Measurements from ENCODE around the gene GMPPA. TPM values are rescaled to one million over a fixed set of nuclear protein-coding genes. Genes with fewer than 3 reads are reported as not detected.

The GMPPA gene
- total RNA-seq (28.7 TPM), polyA plus RNA-seq (ENCODE audit: insufficient read depth in 1 of 8, insufficient read length in 8 of 8, low replicate concordance in 1 of 8) (10 to 100 TPM; 23.4 to 34.3 (median 27.4) TPM)
- long read RNA-seq, donor 1, partial matches to known transcripts: 0 of 4 reads
- long read RNA-seq, donor 1, other reads (novel, unspliced or antisense): 0 of 4 reads
- long read RNA-seq, donor 2: 0 reads
- long read RNA-seq, donor 3, partial matches to known transcripts: 5 of 10 reads
- long read RNA-seq, donor 3, other reads (novel, unspliced or antisense): 0 of 10 reads
- long read RNA-seq, donor 4: 0 reads
- long read RNA-seq, donor 5, transcript GMPPA-201 (13 exons, 1,544 nt): major isoform, 6 of 15 reads
- long read RNA-seq, donor 5, partial matches to known transcripts: 5 of 15 reads
- long read RNA-seq, donor 5, other reads (novel, unspliced or antisense): 0 of 15 reads
- long read RNA-seq, donor 6, partial matches to known transcripts: 0 of 7 reads
- long read RNA-seq, donor 6, other reads (novel, unspliced or antisense): 0 of 7 reads
- long read RNA-seq, donor 7, partial matches to known transcripts: 0 of 1 reads
- long read RNA-seq, donor 7, other reads (novel, unspliced or antisense): 0 of 1 reads
- long read RNA-seq, donor 8, partial matches to known transcripts: 0 of 1 reads
- long read RNA-seq, donor 8, other reads (novel, unspliced or antisense): 0 of 1 reads
- long read RNA-seq, donor 9, partial matches to known transcripts: 0 of 3 reads
- long read RNA-seq, donor 9, other reads (novel, unspliced or antisense): 0 of 3 reads
- long read RNA-seq, donor 10, partial matches to known transcripts: 0 of 4 reads
- long read RNA-seq, donor 10, other reads (novel, unspliced or antisense): 0 of 4 reads
- long read RNA-seq, donor 11, partial matches to known transcripts: 0 of 5 reads
- long read RNA-seq, donor 11, other reads (novel, unspliced or antisense): 0 of 5 reads

DNA sequence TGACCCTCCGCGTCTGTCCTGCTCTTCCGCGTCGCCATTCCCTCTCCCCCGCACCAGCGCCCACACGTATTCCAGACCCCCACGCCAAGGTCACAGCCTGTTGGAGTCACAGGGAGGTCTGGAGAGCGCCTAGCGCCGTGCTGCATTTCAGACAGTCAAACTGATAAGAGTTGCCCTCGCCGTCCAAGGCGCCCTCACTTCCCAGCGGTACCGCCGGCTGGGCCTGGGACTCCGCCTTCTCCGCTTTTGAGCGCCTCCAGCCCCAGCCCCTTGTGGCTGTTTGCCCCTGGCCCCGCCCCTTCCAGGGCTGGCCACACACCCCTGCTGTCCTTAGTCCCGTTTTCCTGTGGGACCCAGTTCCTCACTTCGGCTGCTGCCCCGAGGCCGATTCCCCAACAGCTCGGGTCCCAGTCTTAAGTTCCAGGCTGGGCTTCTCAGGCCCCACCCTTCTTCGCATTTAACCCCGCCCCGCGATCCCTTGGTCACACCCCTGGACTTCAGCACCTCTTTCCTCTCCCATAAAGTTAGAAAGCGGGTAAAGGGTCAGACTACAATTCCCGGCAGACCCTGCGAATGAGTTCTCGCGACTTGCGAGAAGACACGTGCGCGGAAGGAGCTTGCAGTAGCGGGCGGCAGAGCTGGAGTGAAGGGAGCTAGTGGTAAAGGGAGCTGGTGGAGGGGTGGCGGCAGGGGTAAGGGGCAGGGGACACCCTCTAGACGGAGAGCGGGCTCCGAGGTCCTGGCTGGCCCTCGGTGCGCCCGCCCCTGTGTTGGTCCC lies at the start of gene GMPPA:
Gene GMPPA, plus strand, starts transcription at position 612 of the 778 bp plus-strand sequence. CDS start 1,085 bp downstream, outside the sequence.
- peak; percentile 99 for DNase-seq
- H3K9me3 ChIP-seq (replicated peaks; ENCODE audit: control insufficient read depth, low read depth, low read length): no peaks in the 10 kb centered on the region
- H3K36me3 ChIP-seq (ENCODE audit: control insufficient read depth, insufficient read depth, low read length): peaks cover 22% of the 10 kb centered on the region
- 0% methylated on average over 46 of the region's 49 CpGs for WGBS (ENCODE audit: insufficient coverage)
- H3K4me1 ChIP-seq (ENCODE audit: control insufficient read depth, insufficient read depth, low read length): peaks cover 73% of the 10 kb centered on the region
- H3K4me3 ChIP-seq (ENCODE audit: low read length): peak within 1 kb of the TSS; percentile 74
- peak within 1 kb of the TSS; percentile 98 for H3K27ac ChIP-seq (ENCODE audit: low read length)
- peaks cover 43% of the 10 kb centered on the region for H3K27me3 ChIP-seq (ENCODE audit: control insufficient read depth, insufficient read depth, low read length)

DNA sequence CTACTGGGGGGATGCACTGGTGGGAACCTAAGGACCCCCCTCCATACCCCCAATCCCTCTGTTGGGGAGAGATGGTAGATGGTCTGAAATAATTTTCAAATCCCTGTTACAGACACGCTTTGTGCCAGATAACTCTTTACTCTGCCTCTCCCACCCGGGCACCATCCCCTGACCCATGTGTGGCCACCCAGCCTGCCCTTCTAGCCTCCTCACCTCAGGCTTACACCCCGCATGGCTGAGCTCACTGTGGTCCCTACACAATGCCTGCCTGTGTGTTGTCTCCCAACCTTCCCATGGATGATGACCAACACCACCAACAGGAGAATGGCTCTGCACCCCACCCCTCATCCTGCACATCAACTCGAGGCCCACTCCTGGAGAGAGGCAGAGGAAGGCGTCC lies 49.1 kb upstream of the GMPPA start:
- 81% methylated on average over 4 of the region's 5 CpGs for WGBS (ENCODE audit: insufficient coverage)
- DNase-seq: no peak
- H3K27me3 ChIP-seq (ENCODE audit: control insufficient read depth, insufficient read depth, low read length): peaks cover 22% of the 10 kb centered on the region
- no peak overlapping the region for H3K27ac ChIP-seq (ENCODE audit: low read length)
- H3K36me3 ChIP-seq (ENCODE audit: control insufficient read depth, insufficient read depth, low read length): peaks cover 44% of the 10 kb centered on the region
- H3K9me3 ChIP-seq (replicated peaks; ENCODE audit: control insufficient read depth, low read depth, low read length): no peaks in the 10 kb centered on the region
- H3K4me1 ChIP-seq (ENCODE audit: control insufficient read depth, insufficient read depth, low read length): peaks cover 75% of the 10 kb centered on the region
- no peak overlapping the region for H3K4me3 ChIP-seq (ENCODE audit: low read length)

DNA sequence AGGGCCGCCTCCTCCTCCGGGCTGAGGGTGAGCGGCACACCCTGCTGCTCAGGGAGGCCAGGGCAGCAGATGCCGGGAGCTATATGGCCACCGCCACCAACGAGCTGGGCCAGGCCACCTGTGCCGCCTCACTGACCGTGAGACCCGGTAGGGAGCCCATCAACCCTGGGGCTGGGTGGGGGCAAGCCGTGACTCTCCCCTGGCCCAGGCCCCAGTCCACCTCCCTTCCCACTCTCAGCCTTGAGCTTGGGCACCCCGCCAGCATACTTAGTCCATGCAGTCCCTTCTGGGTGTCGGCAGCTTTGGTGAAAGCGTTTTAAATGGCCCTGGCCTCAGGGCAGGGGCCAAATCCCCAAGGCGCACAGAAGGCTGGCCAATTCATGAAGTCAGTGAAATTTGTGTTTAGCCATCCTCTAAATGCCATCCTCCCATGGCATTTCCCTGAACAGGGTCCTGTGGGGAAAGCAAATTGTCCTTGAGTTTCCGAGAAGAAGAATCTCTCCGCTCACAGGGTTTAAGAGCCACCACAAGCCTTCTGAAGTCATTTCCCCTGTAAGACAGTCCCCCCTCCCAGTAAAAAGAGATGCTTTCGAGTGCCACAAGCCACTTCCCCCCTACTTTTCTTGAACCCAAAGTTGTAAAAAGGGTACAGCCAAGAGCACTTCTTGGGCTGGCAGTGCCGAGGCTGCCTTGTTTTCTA lies 46.9 kb upstream of the GMPPA start:
- Histone ChIP-seq H3K4me3 (ENCODE audit: low read length) (no peak overlapping the region), H3K9me3 (replicated peaks; ENCODE audit: control insufficient read depth, low read depth, low read length) (no peaks in the 10 kb centered on the region), H3K27ac (ENCODE audit: low read length) (peak overlapping the region; percentile 81), H3K4me1 (ENCODE audit: control insufficient read depth, insufficient read depth, low read length) (peaks cover 59% of the 10 kb centered on the region), H3K27me3 (ENCODE audit: control insufficient read depth, insufficient read depth, low read length) (peaks cover 17% of the 10 kb centered on the region), H3K36me3 (ENCODE audit: control insufficient read depth, insufficient read depth, low read length) (peaks cover 55% of the 10 kb centered on the region)
- 68% methylated on average over 14 of the region's 18 CpGs for WGBS (ENCODE audit: insufficient coverage)
- DNase-seq: peak; percentile 48

DNA sequence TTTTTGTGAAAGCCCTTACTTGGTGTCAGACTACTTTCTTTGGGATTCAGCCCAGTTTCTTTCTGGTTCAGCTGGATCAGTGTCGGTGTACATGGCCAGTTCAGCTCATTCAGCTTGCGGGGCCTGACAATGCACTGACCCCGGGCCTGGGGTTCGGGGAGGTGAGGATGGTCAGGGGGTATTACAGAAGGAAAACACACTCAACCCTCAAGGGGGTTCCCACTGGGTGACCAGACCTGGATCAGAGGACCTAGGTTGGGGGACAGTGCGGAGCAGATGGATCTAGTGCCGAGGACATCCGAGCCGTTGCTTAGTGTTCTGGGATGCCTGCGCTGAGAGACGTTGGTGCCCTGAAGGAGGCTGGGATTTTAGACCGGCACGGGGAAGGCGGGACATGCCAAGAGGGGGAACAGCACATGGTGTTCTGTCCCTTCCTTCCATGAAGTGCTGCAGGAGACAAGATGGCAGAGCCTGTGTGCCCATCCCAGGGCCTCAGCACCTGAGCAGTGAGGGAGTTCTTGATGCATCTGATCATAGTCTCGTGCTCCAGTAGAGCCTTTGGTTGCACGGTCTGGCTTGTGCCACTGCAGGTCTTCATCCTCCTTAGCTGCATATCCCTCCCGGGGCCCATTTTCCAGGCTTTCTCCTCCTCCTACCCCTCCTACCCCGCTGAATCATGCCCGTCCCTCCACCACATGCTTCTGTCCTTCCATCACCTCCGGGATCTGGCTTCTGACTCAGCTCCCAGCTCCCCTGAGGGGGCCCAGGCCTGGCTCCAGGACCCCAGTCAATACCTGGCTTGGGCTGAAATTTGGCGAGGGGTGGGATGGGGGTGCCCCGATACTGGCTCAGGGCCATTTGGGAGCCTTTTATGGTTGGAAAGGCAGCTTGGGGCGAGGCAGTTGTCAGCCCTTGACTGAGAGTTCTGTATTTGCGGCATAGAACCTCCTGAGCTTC lies 46.1 kb upstream of the GMPPA start:
- 55% methylated on average over 19 of the region's 23 CpGs for WGBS (ENCODE audit: insufficient coverage)
- Histone ChIP-seq H3K36me3 (ENCODE audit: control insufficient read depth, insufficient read depth, low read length) (peaks cover 62% of the 10 kb centered on the region), H3K9me3 (replicated peaks; ENCODE audit: control insufficient read depth, low read depth, low read length) (no peaks in the 10 kb centered on the region), H3K27ac (ENCODE audit: low read length) (peak overlapping the region; percentile 81), H3K27me3 (ENCODE audit: control insufficient read depth, insufficient read depth, low read length) (peaks cover 16% of the 10 kb centered on the region), H3K4me1 (ENCODE audit: control insufficient read depth, insufficient read depth, low read length) (peaks cover 60% of the 10 kb centered on the region), H3K4me3 (ENCODE audit: low read length) (no peak overlapping the region)
- DNase-seq: peak; percentile 72

DNA sequence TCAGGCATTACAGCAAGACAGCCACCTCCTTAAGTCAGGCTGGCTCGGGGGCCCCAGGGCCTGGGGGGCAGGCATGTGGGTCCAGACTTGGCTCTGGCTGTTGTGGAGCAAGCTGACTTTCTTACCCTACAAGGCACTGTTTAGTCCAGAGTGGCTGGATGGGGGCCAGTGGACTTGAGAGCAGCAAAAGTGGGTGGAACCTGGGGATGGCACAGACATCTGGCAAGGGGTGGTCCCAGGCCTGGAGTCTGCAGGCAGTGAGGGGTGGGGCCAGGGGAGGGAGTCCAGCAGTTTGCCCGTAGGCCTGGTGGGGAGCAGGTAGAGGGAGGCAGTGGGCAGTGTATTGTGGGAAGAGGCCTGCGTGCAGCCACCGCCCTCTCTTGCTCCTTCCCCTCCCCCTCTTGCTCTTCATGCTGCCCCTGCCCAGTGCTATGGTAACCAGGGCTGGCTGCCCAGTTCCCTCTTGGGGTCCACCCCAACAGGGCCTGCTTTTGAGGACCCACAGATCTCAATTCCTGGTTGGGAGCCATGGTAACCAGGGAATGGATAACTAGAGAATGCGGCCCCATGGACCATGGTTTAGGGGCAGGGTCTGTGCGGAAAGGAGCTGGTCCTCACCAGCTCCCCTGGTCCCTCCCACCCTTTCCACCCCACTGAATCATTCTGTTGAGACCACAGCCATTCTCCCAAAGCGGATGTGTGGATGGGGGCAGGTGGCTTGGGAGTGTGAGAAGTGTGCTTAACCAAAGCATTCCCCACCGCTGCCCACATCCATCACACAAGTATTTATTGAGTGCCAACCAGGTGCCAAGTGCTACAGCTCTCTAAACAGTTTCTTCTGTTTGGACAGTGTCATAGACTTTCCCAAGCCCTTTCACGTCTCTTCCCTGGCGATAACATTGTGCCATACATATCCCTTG lies 44.8 kb upstream of the GMPPA start:
- peaks cover 13% of the 10 kb centered on the region for H3K27me3 ChIP-seq (ENCODE audit: control insufficient read depth, insufficient read depth, low read length)
- H3K4me3 ChIP-seq (ENCODE audit: low read length): no peak overlapping the region
- peak; percentile 79 for DNase-seq
- peaks cover 74% of the 10 kb centered on the region for H3K36me3 ChIP-seq (ENCODE audit: control insufficient read depth, insufficient read depth, low read length)
- H3K4me1 ChIP-seq (ENCODE audit: control insufficient read depth, insufficient read depth, low read length): peaks cover 70% of the 10 kb centered on the region
- H3K27ac ChIP-seq (ENCODE audit: low read length): peak overlapping the region; percentile 81
- no CpG with 5 or more reads among the region's 10 CpGs for WGBS (ENCODE audit: insufficient coverage)
- H3K9me3 ChIP-seq (replicated peaks; ENCODE audit: control insufficient read depth, low read depth, low read length): no peaks in the 10 kb centered on the region

DNA sequence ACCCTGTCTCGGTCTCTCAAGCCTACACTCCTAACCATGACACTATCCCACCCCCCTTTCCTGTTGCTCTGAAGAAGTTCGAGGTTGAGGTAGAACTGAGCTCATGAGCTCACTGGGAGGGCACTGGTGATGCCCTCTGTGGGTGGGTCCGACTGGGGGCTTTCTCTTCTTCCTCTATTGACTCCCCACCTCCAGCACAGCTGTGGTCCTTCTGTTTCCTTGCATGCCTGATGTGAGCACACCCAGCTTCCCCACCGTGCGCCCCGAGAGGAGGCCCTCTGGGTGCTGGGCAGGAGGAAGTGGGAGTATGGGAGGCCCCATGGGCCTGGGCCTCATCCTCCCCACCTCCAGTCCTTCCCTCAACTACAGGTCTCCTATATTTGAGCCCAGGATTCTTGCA lies 43.1 kb upstream of the GMPPA start:
- no peak overlapping the region for H3K27ac ChIP-seq (ENCODE audit: low read length)
- peaks cover 4% of the 10 kb centered on the region for H3K27me3 ChIP-seq (ENCODE audit: control insufficient read depth, insufficient read depth, low read length)
- no CpG with 5 or more reads among the region's 6 CpGs for WGBS (ENCODE audit: insufficient coverage)
- no peaks in the 10 kb centered on the region for H3K9me3 ChIP-seq (replicated peaks; ENCODE audit: control insufficient read depth, low read depth, low read length)
- peaks cover 61% of the 10 kb centered on the region for H3K36me3 ChIP-seq (ENCODE audit: control insufficient read depth, insufficient read depth, low read length)
- H3K4me3 ChIP-seq (ENCODE audit: low read length): no peak overlapping the region
- H3K4me1 ChIP-seq (ENCODE audit: control insufficient read depth, insufficient read depth, low read length): peaks cover 79% of the 10 kb centered on the region
- DNase-seq: no peak

GRCh38 chr2:219457784-219458369 lies 40.8 kb upstream of the GMPPA start:
- WGBS (ENCODE audit: insufficient coverage): 69% methylated on average over 3 of the region's 5 CpGs
- DNase-seq: no peak
- no peaks in the 10 kb centered on the region for H3K9me3 ChIP-seq (replicated peaks; ENCODE audit: control insufficient read depth, low read depth, low read length)
- H3K4me1 ChIP-seq (ENCODE audit: control insufficient read depth, insufficient read depth, low read length): peaks cover 68% of the 10 kb centered on the region
- peak overlapping the region; percentile 51 for H3K27ac ChIP-seq (ENCODE audit: low read length)
- no peak overlapping the region for H3K4me3 ChIP-seq (ENCODE audit: low read length)
- peaks cover 4% of the 10 kb centered on the region for H3K27me3 ChIP-seq (ENCODE audit: control insufficient read depth, insufficient read depth, low read length)
- H3K36me3 ChIP-seq (ENCODE audit: control insufficient read depth, insufficient read depth, low read length): peaks cover 62% of the 10 kb centered on the region

GRCh38 chr2:219458996-219459395 lies 39.7 kb upstream of the GMPPA start:
- Histone ChIP-seq H3K27me3 (ENCODE audit: control insufficient read depth, insufficient read depth, low read length) (no peaks in the 10 kb centered on the region), H3K36me3 (ENCODE audit: control insufficient read depth, insufficient read depth, low read length) (peaks cover 61% of the 10 kb centered on the region), H3K4me1 (ENCODE audit: control insufficient read depth, insufficient read depth, low read length) (peaks cover 57% of the 10 kb centered on the region), H3K4me3 (ENCODE audit: low read length) (no peak overlapping the region), H3K9me3 (replicated peaks; ENCODE audit: control insufficient read depth, low read depth, low read length) (no peaks in the 10 kb centered on the region), H3K27ac (ENCODE audit: low read length) (peak overlapping the region; percentile 88)
- no peak for DNase-seq
- 79% methylated on average over 2 of the region's 8 CpGs for WGBS (ENCODE audit: insufficient coverage)

Data from muscle of leg (tissue), 16 donors.